ENCODE measurements around the gene MTRR. TPM values are rescaled to one million over a fixed set of nuclear protein-coding genes. Genes with fewer than 3 reads are reported as not detected.

The MTRR gene
- total RNA-seq, 4 donors from 2014 or later = 22.0 to 34.5 (median 33.8) TPM

DNA sequence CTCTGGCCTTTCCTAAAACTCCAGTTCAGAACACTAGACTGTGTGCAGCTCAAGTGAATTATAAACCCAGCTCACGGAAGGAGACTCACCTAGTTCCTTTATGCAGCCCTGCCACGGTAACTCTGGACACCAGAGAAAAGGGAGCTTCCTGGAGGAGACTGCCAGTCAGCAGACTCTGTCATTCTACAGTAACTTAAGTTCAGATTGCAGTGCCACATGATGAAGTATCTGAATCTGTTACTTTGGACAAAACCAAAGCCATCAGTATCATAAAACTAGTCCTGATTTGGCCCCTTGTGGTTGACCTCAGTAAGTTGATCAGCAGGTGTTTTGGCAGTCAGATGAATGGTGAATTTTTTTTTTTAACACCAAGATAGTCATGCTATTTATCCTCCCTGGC is 2.7 kb downstream of the MTRR start:
- Histone ChIP-seq H3K9me3 (no peaks in the 10 kb centered on the region), H3K4me3 (no peak overlapping the region), H3K27ac (replicated peaks in 1 of 4) (no peak overlapping the region), H3K36me3 (peaks cover 13 to 45% (median 26%) of the 10 kb centered on the region in 4 donors), H3K4me1 (peaks cover 19 to 50% (median 32%) of the 10 kb centered on the region in 4 donors), H3K27me3 (no peaks in the 10 kb centered on the region)
- DNase-seq (ENCODE audit: extremely low spot score) = no peak
- TF ChIP-seq POLR2A (IDR thresholded peaks at IDR 0.05; ENCODE audit: low read depth) (no peak), EP300 (IDR thresholded peaks at IDR 0.05) (no peak), POLR2AphosphoS5 (IDR thresholded peaks at IDR 0.05) (no peak)
- TF ChIP-seq, protein P1, sequence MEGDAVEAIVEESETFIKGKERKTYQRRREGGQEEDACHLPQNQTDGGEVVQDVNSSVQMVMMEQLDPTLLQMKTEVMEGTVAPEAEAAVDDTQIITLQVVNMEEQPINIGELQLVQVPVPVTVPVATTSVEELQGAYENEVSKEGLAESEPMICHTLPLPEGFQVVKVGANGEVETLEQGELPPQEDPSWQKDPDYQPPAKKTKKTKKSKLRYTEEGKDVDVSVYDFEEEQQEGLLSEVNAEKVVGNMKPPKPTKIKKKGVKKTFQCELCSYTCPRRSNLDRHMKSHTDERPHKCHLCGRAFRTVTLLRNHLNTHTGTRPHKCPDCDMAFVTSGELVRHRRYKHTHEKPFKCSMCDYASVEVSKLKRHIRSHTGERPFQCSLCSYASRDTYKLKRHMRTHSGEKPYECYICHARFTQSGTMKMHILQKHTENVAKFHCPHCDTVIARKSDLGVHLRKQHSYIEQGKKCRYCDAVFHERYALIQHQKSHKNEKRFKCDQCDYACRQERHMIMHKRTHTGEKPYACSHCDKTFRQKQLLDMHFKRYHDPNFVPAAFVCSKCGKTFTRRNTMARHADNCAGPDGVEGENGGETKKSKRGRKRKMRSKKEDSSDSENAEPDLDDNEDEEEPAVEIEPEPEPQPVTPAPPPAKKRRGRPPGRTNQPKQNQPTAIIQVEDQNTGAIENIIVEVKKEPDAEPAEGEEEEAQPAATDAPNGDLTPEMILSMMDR (IDR thresholded peaks at IDR 0.05) = no peak
- intact Hi-C loops (cut with DNase I) = no loop called here
- WGBS = 88% methylated on average over 2 of the region's 2 CpGs

DNA sequence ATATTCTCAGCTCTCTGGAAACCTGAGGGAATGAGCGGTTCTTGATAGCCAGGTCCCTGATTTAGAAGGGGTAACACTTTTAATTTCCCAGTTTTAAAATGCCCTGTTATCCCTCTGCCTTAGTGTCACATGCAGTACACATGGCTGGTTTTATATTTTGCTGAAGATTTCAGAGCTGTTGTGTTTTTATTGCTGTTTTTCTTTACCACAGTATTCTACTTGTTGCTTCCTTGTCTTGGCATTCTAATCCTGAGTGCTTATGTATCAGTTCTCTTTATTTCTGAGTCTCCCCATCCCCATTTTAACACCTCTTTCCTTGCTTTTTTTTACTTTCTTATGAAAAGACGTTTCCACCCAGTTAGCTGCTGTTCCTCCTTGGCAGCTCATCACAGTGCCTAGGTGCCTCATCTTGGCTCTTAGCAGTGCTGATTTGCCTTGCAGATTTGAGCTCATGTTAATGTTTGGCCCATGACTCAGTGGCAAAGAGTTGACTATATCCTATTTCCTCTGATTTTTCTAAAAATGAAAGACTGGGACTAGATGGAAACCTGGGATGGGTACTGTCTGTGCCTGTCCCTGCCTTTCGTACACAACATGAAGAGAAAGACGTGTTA is 3.7 kb downstream of the MTRR start:
- 75% methylated on average over 4 of the region's 4 CpGs for WGBS
- no peak for TF ChIP-seq POLR2AphosphoS5 (IDR thresholded peaks at IDR 0.05)
- TF ChIP-seq, protein P1 (IDR thresholded peaks at IDR 0.05) = no peak
- TF ChIP-seq POLR2A (IDR thresholded peaks at IDR 0.05; ENCODE audit: low read depth) = no peak
- no peak for TF ChIP-seq EP300 (IDR thresholded peaks at IDR 0.05)
- H3K9me3 ChIP-seq = no peaks in the 10 kb centered on the region
- no peak overlapping the region for H3K4me3 ChIP-seq
- no peaks in the 10 kb centered on the region for H3K27me3 ChIP-seq
- peaks cover 14 to 42% (median 25%) of the 10 kb centered on the region in 4 donors for H3K4me1 ChIP-seq
- H3K27ac ChIP-seq (replicated peaks in 1 of 4) = no peak overlapping the region
- intact Hi-C loops (cut with DNase I) = no loop called here
- DNase-seq (ENCODE audit: extremely low spot score) = no peak
- peaks cover 17 to 54% (median 32%) of the 10 kb centered on the region in 4 donors for H3K36me3 ChIP-seq

DNA sequence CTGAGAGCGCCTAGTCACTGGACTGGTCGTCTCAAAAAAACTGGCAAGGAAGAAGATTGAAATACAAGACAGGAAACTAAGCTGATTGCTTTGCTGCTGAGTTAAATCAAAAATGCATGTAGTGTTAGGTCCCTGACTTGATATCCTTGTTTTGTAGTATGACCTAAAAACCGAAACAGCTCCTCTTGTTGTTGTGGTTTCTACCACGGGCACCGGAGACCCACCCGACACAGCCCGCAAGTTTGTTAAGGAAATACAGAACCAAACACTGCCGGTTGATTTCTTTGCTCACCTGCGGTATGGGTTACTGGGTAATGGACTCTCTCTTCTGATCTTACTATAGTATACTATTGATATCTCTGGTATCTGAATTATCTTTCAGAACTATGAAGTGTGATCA is 4.3 kb downstream of the MTRR start:
- 90% methylated on average over 9 of the region's 9 CpGs for WGBS
- no peak for DNase-seq (ENCODE audit: extremely low spot score)
- Histone ChIP-seq H3K36me3 (peaks cover 17 to 60% (median 38%) of the 10 kb centered on the region in 4 donors), H3K9me3 (no peaks in the 10 kb centered on the region), H3K4me3 (no peak overlapping the region), H3K27ac (replicated peaks in 1 of 4) (no peak overlapping the region), H3K27me3 (no peaks in the 10 kb centered on the region), H3K4me1 (peaks cover 12 to 40% (median 20%) of the 10 kb centered on the region in 4 donors)
- TF ChIP-seq POLR2A (IDR thresholded peaks at IDR 0.05; ENCODE audit: low read depth) = no peak
- no peak for TF ChIP-seq POLR2AphosphoS5 (IDR thresholded peaks at IDR 0.05)
- TF ChIP-seq EP300 (IDR thresholded peaks at IDR 0.05) = no peak
- TF ChIP-seq, protein P1 (IDR thresholded peaks at IDR 0.05) = no peak
- intact Hi-C loops (cut with DNase I) = no loop called here

DNA sequence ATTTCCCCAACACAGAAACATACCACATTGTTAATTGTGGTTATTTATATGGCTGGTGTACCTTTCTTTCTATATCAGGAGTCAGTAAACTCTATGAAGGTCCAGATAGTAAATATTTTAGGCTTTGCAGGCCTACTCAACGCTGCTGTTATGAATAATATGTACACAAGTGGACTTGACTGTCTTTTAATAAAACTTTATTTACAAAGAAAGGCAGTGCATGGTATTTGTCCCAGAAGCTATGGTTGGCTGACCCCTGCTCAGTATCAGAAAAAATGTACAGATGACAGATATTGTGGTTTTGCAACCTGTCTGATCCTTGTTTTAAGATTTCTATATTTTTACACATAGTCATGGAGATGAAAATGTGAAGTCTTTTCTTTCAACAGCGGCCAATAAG is 5.7 kb downstream of the MTRR start:
- H3K27me3 ChIP-seq = no peaks in the 10 kb centered on the region
- peaks cover 23 to 74% (median 50%) of the 10 kb centered on the region in 4 donors for H3K36me3 ChIP-seq
- intact Hi-C loops (cut with DNase I) = no loop called here
- WGBS = 88% methylated on average over 2 of the region's 2 CpGs
- peaks cover 12 to 44% (median 21%) of the 10 kb centered on the region in 4 donors for H3K4me1 ChIP-seq
- no peak overlapping the region for H3K4me3 ChIP-seq
- H3K27ac ChIP-seq (replicated peaks in 1 of 4) = no peak overlapping the region
- TF ChIP-seq EP300 (IDR thresholded peaks at IDR 0.05) (no peak), POLR2AphosphoS5 (IDR thresholded peaks at IDR 0.05) (no peak)
- TF ChIP-seq, protein P1 (IDR thresholded peaks at IDR 0.05) = no peak
- no peak for DNase-seq (ENCODE audit: extremely low spot score)
- H3K9me3 ChIP-seq = no peaks in the 10 kb centered on the region

DNA sequence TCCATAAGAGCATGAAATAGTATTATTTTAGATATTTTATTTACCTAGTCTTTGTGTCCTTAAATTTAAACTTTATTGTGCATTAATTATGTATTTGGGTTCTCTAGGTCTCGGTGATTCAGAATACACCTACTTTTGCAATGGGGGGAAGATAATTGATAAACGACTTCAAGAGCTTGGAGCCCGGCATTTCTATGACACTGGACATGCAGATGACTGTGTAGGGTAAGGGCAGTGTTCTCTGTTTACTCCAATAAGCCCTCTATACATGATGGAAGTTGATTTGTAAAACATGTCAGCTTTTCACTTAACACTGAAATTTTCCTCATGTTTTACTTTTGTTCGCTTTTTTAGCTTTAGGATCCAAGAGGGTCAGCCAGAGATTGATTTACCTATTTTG is 6.2 kb downstream of the MTRR start:
- Histone ChIP-seq H3K4me3 (no peak overlapping the region), H3K27me3 (no peaks in the 10 kb centered on the region), H3K27ac (replicated peaks in 1 of 4) (no peak overlapping the region), H3K36me3 (peaks cover 23 to 80% (median 55%) of the 10 kb centered on the region in 4 donors), H3K9me3 (no peaks in the 10 kb centered on the region), H3K4me1 (peaks cover 7 to 39% (median 16%) of the 10 kb centered on the region in 4 donors)
- intact Hi-C loops (cut with DNase I) = no loop called here
- TF ChIP-seq EP300 (IDR thresholded peaks at IDR 0.05) = no peak
- TF ChIP-seq, protein P1 (IDR thresholded peaks at IDR 0.05) = no peak
- no peak for TF ChIP-seq POLR2A (IDR thresholded peaks at IDR 0.05; ENCODE audit: low read depth)
- DNase-seq (ENCODE audit: extremely low spot score) = no peak
- WGBS = 92% methylated on average over 4 of the region's 4 CpGs

Data from esophagus muscularis mucosa (tissue), 4 donors.